Tibial nerve (tissue), 4 donors: Measurements from ENCODE around the gene TRNT1. TPM values are rescaled to one million over a fixed set of nuclear protein-coding genes. Genes with fewer than 3 reads are reported as not detected.

Source experiments
- DNase-seq, 2 donors: peaks; one replicate each; pipeline ENCODE4 v3.0.0-alpha.2; 2019; ENCODE audit warnings: low spot score in 2 of 2
- H3K27ac ChIP-seq, 4 donors: fragments of 200-600 bp; sonication (generic) in 3 of 4; one replicate each; pipeline ENCODE4 v1.5.1; 2017 to 2019; ENCODE audit warnings: mild to moderate bottlenecking in 1 of 4
- H3K27me3 ChIP-seq, 2 donors: fragments of 200-600 bp; sonication (generic) in 1 of 2; one replicate each; pipeline versions ENCODE4 v1.5.1 to v1.6.0; 2017 to 2019
- H3K36me3 ChIP-seq, 3 donors: fragments of 200-600 bp; sonication (generic); one replicate each; pipeline ENCODE4 v1.5.1; 2018 to 2019
- H3K4me1 ChIP-seq, 4 donors: fragments of 200-600 bp; sonication (generic) in 3 of 4; one replicate each; pipeline ENCODE4 v1.5.1; 2017 to 2019
- H3K4me3 ChIP-seq, 4 donors: fragments of 200-600 bp; sonication (generic) in 3 of 4; one replicate each; pipeline ENCODE4 v1.5.1; 2017 to 2019; ENCODE audit warnings: mild to moderate bottlenecking in 1 of 4, moderate library complexity in 1 of 4
- H3K9me3 ChIP-seq, 4 donors: fragments of 200-600 bp; sonication (generic) in 3 of 4; one replicate each; pipeline ENCODE4 v1.5.1; 2017 to 2019
- EP300 ChIP-seq, 2 donors: sonication (generic); formaldehyde crosslinking; IDR thresholded peaks; one replicate each; pipeline ENCODE4 v1.6.1; 2017; ENCODE audit warnings: antibody characterized with exemption in 2 of 2, mild to moderate bottlenecking in 1 of 2
- POLR2A ChIP-seq, 2 donors: fragments of 450-650 bp; IDR thresholded peaks; one replicate each; pipeline ENCODE4 v1.6.1; 2017; ENCODE audit warnings: antibody characterized with exemption in 2 of 2, mild to moderate bottlenecking in 2 of 2, moderate library complexity in 2 of 2
- WGBS, 2 donors: methylation state at CpG; one replicate each; pipeline ENCODE4 v1.1.5; 2018; 5-methylcytosine and 5-hydroxymethylcytosine counted together
- total RNA-seq, 4 donors: library from RNA; depleted of rRNA; stranded (reverse); fragments of >200 nt; gene quantifications; one replicate each; pipeline ENCODE4 v1.1.0, GENCODE V29; 2016
- TF ChIP-seq, protein P1 (sequence below), 5 experiments: fragments of 200-600 bp in 3 of 5; fragments of 450-650 bp in 2 of 5; sonication (generic) in 3 of 5; IDR thresholded peaks; one replicate each; pipeline ENCODE4 v1.5.1; 2016 to 2019; ENCODE audit warnings: antibody characterized with exemption in 5 of 5, mild to moderate bottlenecking in 3 of 5, moderate library complexity in 2 of 5

The TRNT1 gene
- total RNA-seq, 4 donors from 2014 or later = 12.9 to 25.5 (median 16.5) TPM

DNA sequence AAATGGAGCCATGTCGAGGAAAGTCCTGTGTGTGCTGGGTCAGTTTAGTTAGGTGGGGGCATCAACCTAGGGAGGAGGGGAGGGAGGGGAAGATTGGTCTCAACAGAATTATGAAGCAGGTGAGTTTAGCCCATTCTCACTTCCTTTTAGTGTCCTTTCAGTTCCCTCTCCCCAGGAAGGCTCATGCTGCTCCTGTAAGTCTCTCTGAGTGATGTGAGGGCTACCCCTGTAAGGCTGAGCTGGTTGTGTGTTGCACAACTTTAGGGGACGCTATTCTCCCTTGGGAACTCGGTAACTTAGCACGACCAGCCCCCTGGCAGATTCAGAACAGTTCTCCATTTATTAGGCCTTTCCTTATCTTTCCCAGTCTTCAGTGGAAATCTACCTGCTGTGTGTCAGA, 37.7 kb upstream of the TRNT1 start:
- no peaks in the 10 kb centered on the region for H3K27me3 ChIP-seq
- no peaks in the 10 kb centered on the region for H3K9me3 ChIP-seq
- WGBS, 2 donors = 72 to 79% methylated on average over 4 of the region's 4 CpGs
- H3K36me3 ChIP-seq = no peaks in the 10 kb centered on the region
- H3K4me1 ChIP-seq = no peaks in the 10 kb centered on the region
- no peak overlapping the region for H3K27ac ChIP-seq
- H3K4me3 ChIP-seq = no peak overlapping the region
- TF ChIP-seq EP300 (IDR thresholded peaks at IDR 0.05) (no peak), POLR2A (IDR thresholded peaks at IDR 0.05) (no peak)
- TF ChIP-seq, protein P1, sequence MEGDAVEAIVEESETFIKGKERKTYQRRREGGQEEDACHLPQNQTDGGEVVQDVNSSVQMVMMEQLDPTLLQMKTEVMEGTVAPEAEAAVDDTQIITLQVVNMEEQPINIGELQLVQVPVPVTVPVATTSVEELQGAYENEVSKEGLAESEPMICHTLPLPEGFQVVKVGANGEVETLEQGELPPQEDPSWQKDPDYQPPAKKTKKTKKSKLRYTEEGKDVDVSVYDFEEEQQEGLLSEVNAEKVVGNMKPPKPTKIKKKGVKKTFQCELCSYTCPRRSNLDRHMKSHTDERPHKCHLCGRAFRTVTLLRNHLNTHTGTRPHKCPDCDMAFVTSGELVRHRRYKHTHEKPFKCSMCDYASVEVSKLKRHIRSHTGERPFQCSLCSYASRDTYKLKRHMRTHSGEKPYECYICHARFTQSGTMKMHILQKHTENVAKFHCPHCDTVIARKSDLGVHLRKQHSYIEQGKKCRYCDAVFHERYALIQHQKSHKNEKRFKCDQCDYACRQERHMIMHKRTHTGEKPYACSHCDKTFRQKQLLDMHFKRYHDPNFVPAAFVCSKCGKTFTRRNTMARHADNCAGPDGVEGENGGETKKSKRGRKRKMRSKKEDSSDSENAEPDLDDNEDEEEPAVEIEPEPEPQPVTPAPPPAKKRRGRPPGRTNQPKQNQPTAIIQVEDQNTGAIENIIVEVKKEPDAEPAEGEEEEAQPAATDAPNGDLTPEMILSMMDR (IDR thresholded peaks at IDR 0.05) = no peak
- no peak for DNase-seq

DNA sequence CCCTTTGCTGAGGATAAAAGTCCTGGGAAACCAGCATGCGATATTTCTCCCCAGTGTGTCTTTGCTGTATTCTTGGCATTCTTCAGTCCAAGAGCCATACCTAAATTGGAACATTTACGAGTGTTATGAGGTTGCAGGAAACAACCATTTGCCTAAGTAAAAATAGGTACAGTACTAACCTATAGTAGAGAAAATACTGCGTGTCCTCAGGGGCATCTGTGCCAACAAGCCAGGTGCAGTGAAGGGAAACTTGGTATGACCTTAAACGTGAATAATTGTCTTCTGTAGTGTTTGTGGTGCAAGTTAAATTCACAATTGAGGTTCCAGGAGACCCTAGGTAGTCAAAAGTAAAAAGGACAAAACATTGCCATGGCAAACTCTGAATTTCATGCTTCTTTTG, 28.8 kb upstream of the TRNT1 start:
- Histone ChIP-seq H3K27ac (no peak overlapping the region), H3K36me3 (no peaks in the 10 kb centered on the region), H3K9me3 (no peaks in the 10 kb centered on the region), H3K4me3 (no peak overlapping the region), H3K4me1 (no peaks in the 10 kb centered on the region), H3K27me3 (no peaks in the 10 kb centered on the region)
- no peak for DNase-seq
- TF ChIP-seq POLR2A (IDR thresholded peaks at IDR 0.05) (no peak), EP300 (IDR thresholded peaks at IDR 0.05) (no peak)
- TF ChIP-seq, protein P1 (IDR thresholded peaks at IDR 0.05) = no peak
- 77 to 78% methylated on average over 4 of the region's 4 CpGs for WGBS, 2 donors

DNA sequence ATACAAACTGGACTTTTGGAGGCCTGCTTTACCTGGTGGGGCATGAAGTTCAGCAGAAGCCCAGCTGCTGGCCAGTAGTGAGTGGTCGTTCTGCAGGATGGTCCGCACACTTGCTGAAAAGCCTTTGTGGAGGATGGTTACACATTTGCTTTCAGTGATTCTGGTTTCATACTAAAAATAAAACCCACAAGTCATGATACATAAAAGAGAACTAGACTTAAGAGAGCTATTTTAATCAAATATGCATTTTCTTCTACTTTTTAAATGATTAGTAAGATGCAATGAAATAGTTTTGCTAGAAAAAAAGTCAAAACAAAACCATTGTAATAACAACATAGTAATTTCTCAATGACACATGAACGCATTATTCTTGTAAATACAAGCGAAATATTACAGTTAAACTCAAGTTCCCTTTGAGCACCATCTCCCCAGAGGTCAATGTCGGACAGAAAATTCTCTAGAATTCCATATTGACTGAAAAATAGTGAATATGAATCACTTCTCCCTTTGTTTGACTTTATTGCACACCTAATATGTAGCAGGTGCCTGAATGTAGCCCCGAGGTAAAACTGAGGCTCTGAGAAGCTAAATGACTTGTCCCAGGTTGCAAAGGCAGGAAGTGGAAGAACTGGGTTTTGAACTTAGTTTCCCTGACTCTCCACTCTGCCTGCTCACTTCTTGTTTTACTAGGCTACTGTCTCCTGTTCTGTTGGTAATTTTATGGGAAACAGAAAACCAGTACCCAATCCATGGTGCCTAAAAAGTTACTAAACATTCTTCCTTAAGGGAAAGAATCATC, 24.9 kb upstream of the TRNT1 start:
- Histone ChIP-seq H3K27ac (no peak overlapping the region), H3K9me3 (no peaks in the 10 kb centered on the region), H3K36me3 (no peaks in the 10 kb centered on the region), H3K27me3 (no peaks in the 10 kb centered on the region), H3K4me3 (no peak overlapping the region), H3K4me1 (no peaks in the 10 kb centered on the region)
- DNase-seq = no peak
- TF ChIP-seq, protein P1 (IDR thresholded peaks at IDR 0.05) = no peak
- TF ChIP-seq POLR2A (IDR thresholded peaks at IDR 0.05) (no peak), EP300 (IDR thresholded peaks at IDR 0.05) (no peak)
- WGBS, 2 donors = 85% methylated on average over 6 of the region's 6 CpGs

DNA sequence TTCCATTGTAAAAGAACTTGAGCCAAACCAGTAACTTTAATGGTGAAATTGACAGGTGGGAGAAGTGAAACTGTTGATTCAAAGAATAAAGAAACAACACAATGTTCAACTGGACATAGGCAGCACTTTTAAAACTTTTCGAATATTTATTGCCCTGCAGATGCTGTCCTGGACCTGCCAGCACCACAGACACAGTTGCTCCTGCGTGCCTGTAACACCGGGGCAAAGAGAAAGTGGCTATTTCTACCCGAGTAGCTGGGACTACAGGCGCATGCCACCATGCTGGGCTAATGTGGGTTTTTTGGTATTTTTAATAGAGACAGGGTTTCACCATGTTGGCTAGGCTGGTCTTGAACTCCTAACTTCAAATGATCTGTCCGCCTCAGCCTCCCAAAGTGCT, 24.0 kb upstream of the TRNT1 start:
- TF ChIP-seq, protein P1 (IDR thresholded peaks at IDR 0.05) = no peak
- TF ChIP-seq POLR2A (IDR thresholded peaks at IDR 0.05) (no peak), EP300 (IDR thresholded peaks at IDR 0.05) (no peak)
- Histone ChIP-seq H3K4me3 (no peak overlapping the region), H3K4me1 (no peaks in the 10 kb centered on the region), H3K27ac (no peak overlapping the region), H3K9me3 (no peaks in the 10 kb centered on the region), H3K36me3 (no peaks in the 10 kb centered on the region), H3K27me3 (no peaks in the 10 kb centered on the region)
- DNase-seq = no peak
- 85 to 86% methylated on average over 6 of the region's 6 CpGs for WGBS, 2 donors

DNA sequence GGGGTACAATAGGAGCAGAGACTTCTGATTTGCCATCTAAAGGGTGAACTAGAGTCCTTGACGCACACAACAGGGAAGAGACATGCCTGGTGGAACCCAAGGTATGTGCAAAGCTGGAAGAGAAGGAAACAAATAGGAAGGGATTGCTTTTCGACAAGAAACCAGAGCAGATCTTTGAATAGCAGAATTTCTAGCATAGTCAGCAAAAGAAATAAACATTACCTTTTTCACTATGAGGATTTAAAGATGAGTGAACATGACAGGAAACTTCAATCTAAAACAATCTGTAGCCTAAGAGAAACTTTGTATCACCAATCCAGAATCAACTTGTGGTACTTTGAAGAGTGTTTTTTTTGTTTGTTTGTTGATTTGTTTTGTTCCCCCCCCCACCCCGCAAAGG, 21.5 kb upstream of the TRNT1 start:
- no peak for DNase-seq
- TF ChIP-seq EP300 (IDR thresholded peaks at IDR 0.05) = no peak
- TF ChIP-seq POLR2A (IDR thresholded peaks at IDR 0.05) = no peak
- TF ChIP-seq, protein P1 (IDR thresholded peaks at IDR 0.05) = no peak
- no peaks in the 10 kb centered on the region for H3K4me1 ChIP-seq
- H3K36me3 ChIP-seq = no peaks in the 10 kb centered on the region
- H3K9me3 ChIP-seq = no peaks in the 10 kb centered on the region
- H3K27me3 ChIP-seq = no peaks in the 10 kb centered on the region
- H3K27ac ChIP-seq = no peak overlapping the region
- H3K4me3 ChIP-seq = no peak overlapping the region
- WGBS, 2 donors = 91 to 95% methylated on average over 3 of the region's 3 CpGs
